ENCODE measurements around the gene TMEM184A.

The TMEM184A gene

GRCh38 chr7:1567896-1568510 lies 12.0 kb upstream of the TMEM184A start:
- DNase-seq (ENCODE audit: low read depth in 2 of 2) = no peak

DNA sequence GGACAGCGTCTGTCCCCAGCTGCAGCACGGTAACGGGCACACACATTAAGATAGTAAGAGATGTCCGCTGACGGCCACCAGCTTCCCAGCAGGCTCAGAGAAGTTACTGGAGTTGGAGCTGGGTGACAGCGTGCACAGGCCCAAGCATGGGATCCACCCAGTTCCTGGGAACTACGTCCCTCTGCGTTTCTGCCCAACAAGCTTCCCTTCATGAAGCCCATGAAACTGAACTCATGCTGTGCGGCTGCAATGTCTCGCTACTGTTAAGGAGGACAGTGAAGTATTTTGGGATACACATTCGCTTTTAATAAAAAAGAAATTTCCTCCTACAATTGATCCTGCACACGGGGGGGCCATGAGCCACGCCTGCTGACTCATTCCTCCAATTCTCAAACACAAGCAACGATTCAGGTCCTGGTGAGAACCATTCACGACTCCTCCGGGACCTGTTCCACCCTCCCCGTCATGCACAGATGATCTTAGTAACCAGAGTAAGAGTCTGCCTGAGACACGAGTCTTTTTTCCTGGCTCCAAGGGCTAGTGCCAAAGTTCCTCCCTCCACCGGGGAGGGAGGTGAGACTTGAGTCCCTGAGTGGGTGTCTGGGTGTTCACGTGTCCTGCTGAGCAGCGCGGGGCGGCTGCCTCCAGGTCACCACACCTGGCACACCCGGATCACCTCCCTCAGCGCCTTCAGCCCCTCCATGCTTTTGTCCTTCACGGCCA lies 11.2 kb upstream of the TMEM184A start:
- peak in 1 of 2 experiments; percentile 27 for DNase-seq (ENCODE audit: low read depth in 2 of 2)

GRCh38 chr7:1566687-1567048 lies 10.7 kb upstream of the TMEM184A start:
- no peak for DNase-seq (ENCODE audit: low read depth in 2 of 2)

DNA sequence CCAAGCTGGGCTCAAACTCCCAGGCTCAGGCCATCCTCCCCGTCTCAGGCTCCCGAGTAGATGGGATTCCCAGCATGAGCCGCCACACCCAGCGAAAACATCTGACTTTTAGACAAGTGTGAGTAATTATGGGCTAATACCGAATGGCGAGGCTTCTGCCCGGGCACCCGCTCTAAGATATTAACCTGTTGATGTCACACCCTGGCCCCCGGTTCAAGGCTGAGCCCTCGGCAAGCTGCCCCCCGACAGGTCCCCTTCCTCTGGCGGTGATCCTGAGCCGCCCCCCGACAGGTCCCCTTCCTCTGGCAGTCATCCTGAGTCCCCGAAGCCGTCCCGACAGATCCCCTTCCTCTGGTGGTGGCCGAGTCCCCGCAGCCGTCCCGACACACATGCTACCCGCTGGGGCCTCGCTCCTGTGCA lies 8.6 kb upstream of the TMEM184A start:
- DNase-seq (ENCODE audit: low read depth in 2 of 2) = no peak

DNA sequence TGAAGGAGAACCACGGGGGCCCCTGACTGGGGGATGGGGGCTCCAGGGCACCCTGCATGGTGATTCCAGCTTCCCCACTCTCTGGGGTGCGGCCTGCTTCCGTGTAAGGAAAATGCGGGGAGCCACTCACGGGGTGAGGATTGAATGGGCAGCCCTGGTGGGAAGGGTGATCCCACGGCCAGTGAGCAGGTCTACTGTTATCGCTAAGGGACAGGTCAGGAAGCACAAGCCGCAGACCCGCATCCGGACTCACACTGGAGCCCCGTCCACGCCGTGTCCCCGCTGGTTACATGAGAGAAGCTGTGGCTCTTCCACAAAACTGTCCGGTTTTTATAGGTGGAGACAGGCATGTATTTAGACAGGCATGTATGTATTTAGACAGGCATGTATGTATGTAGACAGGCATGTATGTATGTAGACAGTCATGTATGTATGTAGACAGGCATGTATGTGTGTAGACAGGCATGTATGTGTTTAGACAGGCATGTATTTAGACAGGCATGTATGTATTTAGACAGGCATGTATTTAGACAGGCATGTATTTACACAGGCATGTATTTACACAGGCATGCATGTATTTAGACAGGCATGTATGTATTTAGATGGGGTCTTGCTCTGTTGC lies 8.1 kb upstream of the TMEM184A start:
- no peak for DNase-seq (ENCODE audit: low read depth in 2 of 2)

DNA sequence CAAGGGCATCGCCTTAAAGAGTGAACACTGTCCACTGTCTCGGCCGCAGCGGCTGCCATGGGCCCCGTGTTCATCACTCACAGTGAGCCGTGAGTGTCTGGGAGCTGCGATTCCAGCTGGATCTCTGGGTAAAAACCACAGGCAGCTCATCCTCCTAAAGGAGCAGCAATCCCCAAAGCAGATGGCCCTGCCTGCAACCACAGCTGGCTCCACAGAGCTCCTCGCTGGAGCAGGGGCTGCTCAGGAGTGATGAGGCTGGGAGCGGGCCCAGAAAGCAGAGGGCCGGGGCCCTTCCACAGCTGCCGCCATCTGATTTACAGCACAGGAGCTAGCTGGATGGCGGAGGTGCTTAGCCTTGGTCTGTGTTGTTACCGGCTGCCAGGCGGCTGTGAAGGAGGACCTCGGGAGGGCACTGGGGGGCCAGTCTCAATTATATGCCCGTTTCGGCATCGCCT lies 6.6 kb upstream of the TMEM184A start:
- DNase-seq (ENCODE audit: low read depth in 2 of 2) = peak in 1 of 2 experiments; percentile 41

DNA sequence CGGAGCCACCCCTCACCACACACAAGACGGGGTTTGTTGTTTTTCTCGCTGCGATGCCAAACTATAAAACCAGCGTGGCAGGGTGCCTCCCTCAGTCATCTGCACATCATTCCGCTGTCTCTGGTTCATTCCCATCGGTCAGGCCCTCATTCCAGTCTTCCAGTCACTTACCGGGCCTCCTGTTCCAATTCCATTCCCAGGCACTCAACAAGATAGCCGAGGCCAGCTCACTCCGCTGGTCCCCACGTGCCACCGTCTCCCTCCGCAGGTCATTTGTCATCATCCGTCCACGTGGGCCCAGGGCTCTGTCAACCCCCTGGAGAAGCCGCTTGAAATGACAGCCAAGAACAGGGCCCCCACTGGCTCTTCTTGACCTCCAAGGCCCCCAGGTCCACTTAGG lies 6.1 kb upstream of the TMEM184A start:
- no peak for DNase-seq (ENCODE audit: low read depth in 2 of 2)

GRCh38 chr7:1561036-1561940 lies 5.3 kb upstream of the TMEM184A start:
- no peak for DNase-seq (ENCODE audit: low read depth in 2 of 2)

DNA sequence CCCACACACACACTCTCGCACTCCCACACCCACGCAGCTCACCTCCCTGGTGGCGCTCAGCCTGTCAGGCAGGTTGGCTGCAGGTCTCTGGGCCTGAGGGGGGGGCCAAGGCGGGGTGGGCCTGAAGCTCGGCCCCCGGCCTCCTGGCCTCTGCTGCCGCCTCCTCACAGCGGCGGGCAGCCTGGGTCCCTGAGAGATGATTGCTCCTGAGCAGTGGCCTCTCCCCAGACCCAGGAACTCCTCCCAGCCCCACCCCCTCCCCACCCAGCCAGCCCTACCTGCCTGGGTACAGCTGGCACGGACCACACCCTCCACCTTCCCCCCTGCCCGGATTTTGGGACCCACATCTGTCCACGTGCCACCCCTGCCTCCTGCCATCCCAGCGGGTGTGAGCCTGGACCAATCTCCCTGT lies 4.6 kb upstream of the TMEM184A start:
- DNase-seq (ENCODE audit: low read depth in 2 of 2) = no peak

DNA sequence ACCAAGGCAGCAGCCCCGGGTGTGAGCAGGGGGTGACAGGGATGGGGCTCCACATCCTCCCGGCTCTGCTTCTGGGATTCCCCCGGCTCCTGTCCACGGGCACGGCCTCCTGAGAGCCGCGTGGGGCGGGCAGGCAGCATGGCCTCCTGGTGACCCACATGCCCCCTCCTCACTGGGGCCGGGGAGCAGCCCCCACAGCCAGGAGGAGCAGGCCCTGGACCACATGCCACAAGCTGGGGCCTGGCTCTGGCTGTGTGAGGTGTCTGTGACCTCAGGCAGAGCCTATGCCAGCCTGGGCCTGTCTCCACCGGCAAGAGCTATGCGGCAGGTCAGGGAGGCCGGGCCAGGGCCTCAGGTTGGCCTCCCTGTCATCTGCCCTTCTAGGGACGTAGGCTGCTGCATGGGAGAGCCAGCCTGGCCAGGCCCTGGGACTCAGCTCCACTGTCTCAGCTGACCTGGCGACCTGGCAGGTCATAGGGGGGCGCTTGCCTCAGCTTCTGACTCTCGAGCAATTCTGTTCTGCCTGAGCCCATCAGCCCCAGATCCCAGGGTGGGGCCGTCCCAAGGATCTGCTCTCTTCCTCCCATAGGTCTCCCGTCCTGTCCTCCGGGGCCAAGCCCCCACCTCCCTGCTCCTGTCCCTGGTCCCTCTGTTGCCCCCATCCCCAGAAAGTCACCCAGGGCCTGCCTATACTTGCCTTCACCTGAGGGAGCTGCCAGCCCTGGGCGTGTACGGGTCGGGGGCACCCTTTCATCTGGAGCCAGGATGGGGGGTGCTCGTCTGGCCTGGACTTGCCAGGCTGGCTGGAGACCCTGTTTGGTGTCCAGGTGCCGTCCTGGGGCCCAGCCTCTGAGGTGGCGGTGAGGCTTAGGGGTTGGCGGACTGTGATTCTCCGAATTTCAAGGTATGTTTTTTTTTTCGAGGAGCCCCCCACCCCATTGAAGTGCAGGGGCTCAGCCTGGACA lies 3.9 kb upstream of the TMEM184A start:
- no peak for DNase-seq (ENCODE audit: low read depth in 2 of 2)

DNA sequence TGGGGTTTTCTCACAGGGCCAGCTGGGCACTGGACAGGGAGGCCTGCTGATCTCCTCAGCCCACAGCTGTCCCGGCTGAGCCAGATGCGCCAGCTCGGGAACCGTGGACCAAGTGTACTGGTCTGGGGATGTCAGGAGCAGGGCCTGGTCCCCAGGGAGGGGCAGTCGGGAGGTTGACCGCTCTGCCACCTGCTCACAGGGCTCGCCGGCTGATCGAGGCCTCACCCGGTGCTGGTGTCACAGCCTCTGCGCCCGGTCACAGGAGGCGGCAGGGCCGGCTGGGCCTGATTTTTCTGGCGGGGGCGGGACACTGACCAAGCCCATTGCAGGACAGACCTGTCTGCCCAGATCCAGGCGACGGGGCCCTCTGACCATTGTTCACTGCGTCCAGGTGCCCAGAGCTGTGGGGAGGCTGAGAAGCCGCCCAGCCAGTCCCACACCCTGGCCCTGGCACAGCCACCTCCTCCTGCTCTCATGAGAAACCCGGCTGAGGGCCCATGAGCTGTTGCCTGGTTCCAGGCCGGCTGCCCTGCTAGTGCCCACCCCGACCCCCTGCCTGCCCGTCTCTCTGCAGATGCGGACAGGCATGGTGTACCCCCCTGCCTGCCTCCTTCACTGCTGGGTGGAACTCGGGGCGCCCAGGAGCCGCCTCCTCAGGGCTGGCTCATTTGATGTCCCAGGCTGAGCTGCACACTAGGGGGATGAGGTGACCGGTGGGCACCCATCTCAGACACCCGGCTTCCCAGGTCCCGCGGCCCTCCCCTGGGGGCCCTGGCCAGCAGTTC lies 3.0 kb upstream of the TMEM184A start:
- DNase-seq (ENCODE audit: low read depth in 2 of 2) = no peak

DNA sequence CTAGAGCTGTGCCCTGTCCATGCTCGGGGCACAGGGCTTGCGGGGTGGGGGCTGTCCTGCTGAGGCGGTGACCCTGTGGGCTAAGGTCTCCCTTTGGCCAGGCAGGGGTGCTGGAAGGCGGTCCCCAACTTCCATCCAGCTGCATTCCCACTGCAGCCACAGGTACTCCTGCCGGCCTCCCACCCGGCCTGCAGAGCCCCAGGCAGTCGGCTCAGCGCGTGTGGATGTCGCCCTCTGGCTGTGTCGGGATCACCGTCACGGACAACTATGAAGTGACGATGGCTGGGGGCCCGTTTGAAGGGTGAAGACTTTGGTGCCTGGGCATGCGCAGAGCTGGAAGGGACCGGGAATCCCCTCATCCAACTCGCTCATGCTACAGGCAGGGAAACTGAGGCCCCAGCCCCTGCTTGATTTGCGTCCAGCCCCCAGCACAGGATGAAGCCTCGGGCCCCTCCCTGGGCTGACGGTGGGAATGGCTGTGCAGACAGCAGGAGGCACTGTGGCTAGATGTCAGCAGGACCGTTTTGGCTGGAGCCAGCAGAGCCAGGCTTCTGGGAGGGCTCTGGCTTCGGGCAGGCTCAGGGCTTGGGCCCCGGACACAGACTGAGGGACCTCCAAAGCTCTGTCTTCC lies 2.3 kb upstream of the TMEM184A start:
- DNase-seq (ENCODE audit: low read depth in 2 of 2) = no peak

GRCh38 chr7:1557771-1558170 lies 1.8 kb upstream of the TMEM184A start:
- no peak for DNase-seq (ENCODE audit: low read depth in 2 of 2)

GRCh38 chr7:1557006-1557405 lies 1.0 kb upstream of the TMEM184A start:
- DNase-seq (ENCODE audit: low read depth in 2 of 2) = no peak

- DNase-seq (ENCODE audit: low read depth in 2 of 2) = peak in 1 of 2 experiments; percentile 55
These were observed 776 bp downstream of the TMEM184A start for GRCh38 chr7:1555046-1555812.

DNA sequence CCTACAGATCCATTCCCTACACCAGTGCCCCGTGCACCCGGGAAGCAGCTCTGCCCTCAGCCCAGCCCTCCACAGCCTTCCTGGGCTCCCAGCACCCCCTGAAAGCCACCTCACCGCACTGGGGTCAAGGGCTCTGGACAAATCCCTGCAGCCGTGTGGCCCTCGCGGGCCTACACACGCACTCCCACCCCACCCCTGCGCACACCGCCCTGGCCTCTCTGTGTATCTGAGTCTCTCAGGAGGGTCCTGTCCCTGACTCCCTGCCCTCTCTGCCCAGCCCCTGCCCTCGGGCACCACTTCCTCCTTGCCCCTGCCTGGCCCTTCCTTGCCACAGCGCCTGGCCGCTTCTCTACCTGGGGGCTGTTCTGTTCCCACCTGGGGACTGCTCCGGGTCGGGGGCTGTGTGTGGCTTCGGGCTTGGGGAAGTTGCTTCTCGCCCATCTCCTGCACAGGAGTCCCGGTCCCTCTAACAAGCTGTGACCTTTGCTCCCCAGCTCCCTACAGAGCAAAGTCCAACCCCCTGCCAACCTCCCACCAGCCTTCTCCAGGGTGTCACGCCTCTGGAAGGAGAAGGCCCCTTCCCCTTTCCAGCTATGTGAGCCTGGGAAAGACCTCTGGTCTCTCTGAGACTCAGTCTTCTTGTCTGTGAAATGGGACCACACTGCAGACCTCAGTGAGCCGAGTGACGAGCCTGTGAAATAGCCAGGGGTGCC lies 1.5 kb downstream of the TMEM184A start:
- DNase-seq (ENCODE audit: low read depth in 2 of 2) = no peak

DNA sequence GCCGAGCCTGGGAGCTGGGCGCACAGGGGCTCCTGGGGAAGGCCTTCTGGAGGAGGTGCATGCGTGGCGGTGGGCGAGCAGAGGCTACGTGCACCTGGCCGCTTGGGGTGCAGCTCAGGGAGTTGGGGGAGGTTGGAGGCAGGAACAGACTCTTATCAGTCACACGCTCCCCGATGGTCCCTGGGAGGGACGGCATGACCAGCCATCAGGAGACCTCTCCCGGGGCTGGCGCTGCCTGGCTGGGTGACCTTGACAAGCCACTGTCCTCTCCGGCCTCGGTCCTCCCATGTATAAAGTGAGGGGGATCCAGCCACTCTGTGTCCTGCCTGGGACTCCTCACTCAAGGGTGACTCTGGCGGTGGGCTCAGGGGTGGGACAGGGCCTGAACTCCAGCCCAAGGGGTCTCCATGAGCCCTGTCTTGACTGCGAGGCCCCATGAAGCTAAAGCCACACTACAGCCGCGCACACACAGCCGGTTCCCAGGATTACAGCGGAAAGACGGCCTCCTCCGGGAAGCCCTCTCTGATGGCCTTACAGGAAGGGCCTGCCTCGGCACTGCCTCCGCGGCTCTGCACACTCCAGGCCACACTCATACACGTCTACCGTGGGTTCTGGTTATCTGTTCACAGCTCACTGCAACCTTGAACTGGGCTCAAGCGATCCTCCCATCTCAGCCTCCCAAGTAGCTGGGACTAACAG lies 2.3 kb downstream of the TMEM184A start:
- no peak for DNase-seq (ENCODE audit: low read depth in 2 of 2)

- no peak for DNase-seq (ENCODE audit: low read depth in 2 of 2)
These were observed 3.8 kb downstream of the TMEM184A start for GRCh38 chr7:1552200-1552599.
